HUES6 (cell line): Measurements from ENCODE around the gene GRID1.

Experiments used
- H3K27ac ChIP-seq: 2 replicates; pipeline ENCODE4 v1.7.0; 2013; ENCODE audit warnings: low read depth, mild to moderate bottlenecking, low read length, inconsistent platforms
- H3K27me3 ChIP-seq: 2 replicates; pipeline ENCODE4 v1.6.1; 2013; ENCODE audit warnings: low read length; ENCODE audit not compliant: control insufficient read depth, insufficient read depth
- H3K36me3 ChIP-seq: 2 replicates; pipeline ENCODE4 v1.6.1; 2013; ENCODE audit warnings: low read length; ENCODE audit not compliant: control insufficient read depth, insufficient read depth
- H3K4me1 ChIP-seq: 2 replicates; pipeline ENCODE4 v1.6.1; 2013; ENCODE audit warnings: low read length; ENCODE audit not compliant: control insufficient read depth, insufficient read depth
- H3K4me3 ChIP-seq: 2 replicates; pipeline ENCODE4 v1.5.1; 2013; ENCODE audit warnings: low read depth, low read length
- H3K9ac ChIP-seq: one replicate; pipeline ENCODE4 v1.6.1; 2013; ENCODE audit warnings: mild to moderate bottlenecking, low read length
- H3K9me3 ChIP-seq: 2 replicates; pipeline ENCODE4 v1.6.1; 2013; ENCODE audit warnings: low read depth, low read length; ENCODE audit not compliant: control insufficient read depth, insufficient read depth

Gene GRID1

GRCh38 chr10:85924382-85925102 is 442.1 kb downstream of the GRID1 start:
- no peak overlapping the region for H3K9ac ChIP-seq

GRCh38 chr10:85922356-85923129 is 444.1 kb downstream of the GRID1 start:
- Histone ChIP-seq H3K4me3 (no peak overlapping the region), H3K4me1 (peaks cover 8% of the 10 kb centered on the region; the same call in 1 of the 2 replicates), H3K9me3 (no peaks in the 10 kb centered on the region), H3K9ac (no peak overlapping the region), H3K27me3 (no peaks in the 10 kb centered on the region), H3K36me3 (no peaks in the 10 kb centered on the region), H3K27ac (no peak overlapping the region)

More at GRCh38 chr10:85924382-85925102, 442.1 kb downstream of the GRID1 start:
- H3K9me3 ChIP-seq = no peaks in the 10 kb centered on the region
- H3K4me1 ChIP-seq = peaks cover 4% of the 10 kb centered on the region; the same call in 1 of the 2 replicates
- no peaks in the 10 kb centered on the region for H3K36me3 ChIP-seq
- no peak overlapping the region for H3K27ac ChIP-seq
- H3K27me3 ChIP-seq = no peaks in the 10 kb centered on the region
- H3K4me3 ChIP-seq = no peak overlapping the region

DNA sequence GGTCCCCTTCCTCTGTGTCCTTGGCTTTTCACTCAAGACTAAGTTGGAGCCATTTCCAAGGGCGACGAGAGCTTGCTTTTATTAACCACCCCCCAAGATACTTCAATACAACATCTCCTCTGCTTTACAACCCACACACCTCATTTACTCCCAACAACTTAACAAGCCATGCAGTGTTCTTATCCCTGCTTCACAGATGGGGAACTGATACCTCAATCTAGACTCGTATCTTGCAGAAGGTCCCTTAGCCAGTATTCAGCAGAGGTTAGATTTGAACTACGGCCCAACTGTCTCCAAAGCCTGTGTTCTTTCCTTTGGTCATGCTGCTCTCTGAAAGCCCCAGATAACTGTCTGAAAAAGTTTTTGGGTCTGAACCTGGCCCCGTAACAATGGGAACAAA is 444.8 kb downstream of the GRID1 start:
- Histone ChIP-seq H3K27ac (no peak overlapping the region), H3K4me3 (no peak overlapping the region), H3K27me3 (no peaks in the 10 kb centered on the region), H3K4me1 (peaks cover 10% of the 10 kb centered on the region; the same call in 1 of the 2 replicates), H3K36me3 (no peaks in the 10 kb centered on the region), H3K9ac (no peak overlapping the region), H3K9me3 (no peaks in the 10 kb centered on the region)

DNA sequence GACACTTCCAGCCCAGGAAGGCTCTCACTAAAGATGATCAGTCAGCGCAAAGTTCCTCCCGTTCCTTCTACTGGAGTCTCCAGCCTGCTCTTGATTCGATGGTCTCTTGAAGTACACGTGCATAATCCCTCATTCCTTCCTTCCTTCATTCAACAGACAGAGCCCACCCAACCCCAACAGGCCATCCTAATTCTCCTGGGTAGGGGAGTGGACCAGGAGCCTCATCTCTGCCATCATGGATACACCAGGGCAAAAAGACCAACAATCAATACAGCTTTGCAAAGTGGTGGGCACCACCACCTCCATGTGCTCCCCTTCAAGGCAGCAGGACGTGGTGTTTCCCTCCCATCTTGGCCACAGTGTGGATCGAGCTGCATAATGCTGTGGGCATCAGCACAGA is 446.3 kb downstream of the GRID1 start:
- H3K27ac ChIP-seq = no peak overlapping the region
- H3K4me1 ChIP-seq = peaks cover 22% of the 10 kb centered on the region; the same call in 1 of the 2 replicates
- no peak overlapping the region for H3K4me3 ChIP-seq
- H3K27me3 ChIP-seq = no peaks in the 10 kb centered on the region
- H3K36me3 ChIP-seq = no peaks in the 10 kb centered on the region
- no peak overlapping the region for H3K9ac ChIP-seq
- no peaks in the 10 kb centered on the region for H3K9me3 ChIP-seq

DNA sequence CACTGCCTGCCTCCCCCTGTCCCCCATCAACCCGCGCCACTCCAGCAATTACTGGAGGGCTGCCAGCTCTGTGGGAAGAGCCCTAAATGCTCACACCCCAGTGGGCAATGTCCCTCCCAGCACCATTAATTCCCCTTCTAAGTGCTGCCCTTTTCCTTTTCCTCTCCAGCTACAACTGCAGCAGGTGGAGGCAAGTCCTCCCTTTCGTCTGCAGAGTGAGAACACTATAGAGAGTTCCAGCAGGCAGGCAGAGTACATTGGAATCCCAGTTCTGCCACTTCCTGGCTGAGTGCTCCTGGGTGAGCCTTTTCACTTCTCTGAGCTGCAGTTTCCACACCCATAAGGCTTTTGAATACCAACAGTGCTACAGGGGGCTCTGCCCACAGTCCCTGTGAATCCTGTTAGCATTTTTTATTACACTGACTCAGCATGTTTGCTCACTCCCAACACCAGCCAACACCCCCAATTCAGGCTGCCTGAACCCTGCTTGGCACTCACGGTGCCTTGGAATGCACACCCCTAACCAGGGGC is 447.0 kb downstream of the GRID1 start:
- no peak overlapping the region for H3K9ac ChIP-seq
- H3K27me3 ChIP-seq = no peaks in the 10 kb centered on the region
- H3K9me3 ChIP-seq = no peaks in the 10 kb centered on the region
- peaks cover 22% of the 10 kb centered on the region; the same call in 1 of the 2 replicates for H3K4me1 ChIP-seq
- no peak overlapping the region for H3K27ac ChIP-seq
- H3K36me3 ChIP-seq = no peaks in the 10 kb centered on the region
- no peak overlapping the region for H3K4me3 ChIP-seq

DNA sequence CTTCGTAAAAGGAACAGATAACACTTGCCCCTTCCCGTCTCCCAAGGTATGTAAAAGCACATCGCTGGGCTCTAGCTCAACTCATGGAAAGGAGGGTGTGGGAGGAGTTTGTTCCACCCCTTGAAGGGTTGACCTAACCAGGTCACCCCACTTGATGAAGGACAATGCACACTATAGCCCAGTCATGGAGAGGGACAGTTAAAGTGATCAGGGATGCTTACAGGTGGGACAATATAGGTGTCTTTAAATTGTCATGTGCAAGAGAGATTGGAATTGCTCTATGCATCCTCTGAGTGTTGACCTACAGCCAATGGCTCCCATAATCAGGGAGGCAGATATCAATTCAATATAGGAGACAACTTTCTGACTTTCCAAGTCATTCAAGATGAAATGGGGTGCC is 448.2 kb downstream of the GRID1 start:
- H3K4me3 ChIP-seq = no peak overlapping the region
- H3K9ac ChIP-seq = no peak overlapping the region
- H3K36me3 ChIP-seq = no peaks in the 10 kb centered on the region
- peaks cover 22% of the 10 kb centered on the region; the same call in 1 of the 2 replicates for H3K4me1 ChIP-seq
- no peaks in the 10 kb centered on the region for H3K9me3 ChIP-seq
- no peak overlapping the region for H3K27ac ChIP-seq
- H3K27me3 ChIP-seq = no peaks in the 10 kb centered on the region

DNA sequence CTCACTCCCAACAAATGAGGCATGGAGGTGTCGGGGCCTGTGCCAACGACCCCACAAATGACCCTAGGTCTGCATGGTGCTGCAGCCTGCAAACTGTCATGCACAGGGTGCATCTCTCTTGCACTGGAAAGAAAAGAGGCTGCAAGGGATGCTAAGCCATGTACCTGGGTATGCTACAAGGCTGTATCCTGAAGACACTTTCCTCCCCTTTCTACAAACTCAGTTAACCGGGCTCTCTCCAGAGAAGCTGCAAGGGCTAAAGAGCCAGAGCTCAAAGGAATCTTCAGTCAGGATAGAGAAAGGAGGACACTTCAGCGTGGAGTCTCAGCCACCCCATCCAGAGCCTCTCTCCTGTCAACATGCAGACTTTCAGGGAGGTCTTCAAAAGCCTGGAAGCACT is 449.0 kb downstream of the GRID1 start:
- Histone ChIP-seq H3K9ac (no peak overlapping the region), H3K27ac (no peak overlapping the region), H3K36me3 (no peaks in the 10 kb centered on the region), H3K9me3 (no peaks in the 10 kb centered on the region), H3K4me1 (peaks cover 22% of the 10 kb centered on the region; the same call in 1 of the 2 replicates), H3K27me3 (no peaks in the 10 kb centered on the region), H3K4me3 (no peak overlapping the region)

GRCh38 chr10:85916994-85917573 is 449.5 kb downstream of the GRID1 start:
- H3K36me3 ChIP-seq = no peaks in the 10 kb centered on the region
- H3K4me3 ChIP-seq = no peak overlapping the region
- H3K27me3 ChIP-seq = no peaks in the 10 kb centered on the region
- no peaks in the 10 kb centered on the region for H3K9me3 ChIP-seq
- no peak overlapping the region for H3K27ac ChIP-seq
- H3K4me1 ChIP-seq = peaks cover 22% of the 10 kb centered on the region; the same call in 1 of the 2 replicates
- no peak overlapping the region for H3K9ac ChIP-seq

DNA sequence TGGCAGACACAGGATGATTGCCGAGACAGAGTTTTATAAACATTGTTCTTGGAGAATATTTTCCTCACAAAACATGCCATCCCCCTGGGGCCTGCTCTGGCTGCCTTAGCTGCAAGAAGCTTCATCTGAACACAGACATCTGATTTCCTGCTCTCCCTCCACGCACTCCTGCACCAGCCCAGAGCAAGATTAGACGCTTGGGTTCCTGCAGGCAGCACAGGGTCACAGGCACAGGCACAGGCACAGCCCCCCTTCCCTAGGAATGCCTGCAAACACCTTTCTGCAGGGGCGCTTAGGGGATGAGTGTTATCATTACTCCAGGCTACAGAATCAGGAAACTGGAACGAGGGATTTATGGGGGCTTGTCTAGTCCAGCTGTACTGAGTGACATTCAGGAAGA is 450.3 kb downstream of the GRID1 start:
- Histone ChIP-seq H3K4me3 (no peak overlapping the region), H3K9me3 (no peaks in the 10 kb centered on the region), H3K36me3 (no peaks in the 10 kb centered on the region), H3K27me3 (no peaks in the 10 kb centered on the region), H3K27ac (no peak overlapping the region), H3K9ac (no peak overlapping the region), H3K4me1 (peaks cover 22% of the 10 kb centered on the region; the same call in 1 of the 2 replicates)

- Histone ChIP-seq H3K4me3 (no peak overlapping the region), H3K9me3 (no peaks in the 10 kb centered on the region), H3K36me3 (no peaks in the 10 kb centered on the region), H3K27me3 (no peaks in the 10 kb centered on the region), H3K9ac (no peak overlapping the region), H3K27ac (no peak overlapping the region), H3K4me1 (peaks cover 22% of the 10 kb centered on the region; the same call in 1 of the 2 replicates)
These were observed 451.2 kb downstream of the GRID1 start for GRCh38 chr10:85915245-85915846.
